ENCODE data around the gene SLC25A44. TPM values are rescaled to one million over a fixed set of nuclear protein-coding genes. Genes with fewer than 3 reads are reported as not detected.
"Not testable (repeated sequence)": the region's sequence is repeated elsewhere in the genome, so short reads cannot be mapped to it uniquely, and the experiment has no call there.

Gene SLC25A44
- polyA plus RNA-seq, 1 donor: 35.4 TPM

DNA sequence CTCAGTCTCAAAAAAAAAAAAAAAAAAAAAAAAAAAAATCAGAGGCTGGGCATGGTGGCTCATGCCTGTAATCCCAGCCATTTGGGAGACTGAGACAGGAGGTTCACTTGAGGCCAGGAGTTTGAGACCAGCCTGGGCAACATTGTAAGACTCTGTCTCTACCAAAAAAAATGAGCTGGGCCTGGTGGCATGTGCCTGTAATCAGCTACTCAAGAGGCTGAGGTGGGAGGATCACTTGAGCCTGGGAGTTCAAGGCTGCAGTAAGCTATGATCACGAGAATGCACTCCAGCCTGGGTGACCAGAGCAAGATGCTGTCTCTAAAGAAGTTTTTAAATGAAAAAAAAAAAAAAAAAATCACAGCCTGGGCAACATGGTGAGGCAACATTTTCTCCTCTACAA, 30.2 kb upstream of the SLC25A44 start:
- H3K4me1 ChIP-seq (ENCODE audit: control insufficient read depth, insufficient read depth, low read length): peaks cover 9% of the 10 kb centered on the region
- H3K9me3 ChIP-seq (ENCODE audit: control insufficient read depth, low read depth, low read length): no peaks in the 10 kb centered on the region
- no peak overlapping the region for H3K4me3 ChIP-seq (ENCODE audit: low read length)
- H3K27ac ChIP-seq (ENCODE audit: low read length): no peak overlapping the region
- no peaks in the 10 kb centered on the region for H3K27me3 ChIP-seq (ENCODE audit: control insufficient read depth, insufficient read depth, low read length)
- no peak for DNase-seq
- no peaks in the 10 kb centered on the region for H3K36me3 ChIP-seq (ENCODE audit: control insufficient read depth, insufficient read depth, low read length)
- no CpG with 5 or more reads among the region's 1 CpG for WGBS (ENCODE audit: insufficient coverage, low lambda C conversion rate)

DNA sequence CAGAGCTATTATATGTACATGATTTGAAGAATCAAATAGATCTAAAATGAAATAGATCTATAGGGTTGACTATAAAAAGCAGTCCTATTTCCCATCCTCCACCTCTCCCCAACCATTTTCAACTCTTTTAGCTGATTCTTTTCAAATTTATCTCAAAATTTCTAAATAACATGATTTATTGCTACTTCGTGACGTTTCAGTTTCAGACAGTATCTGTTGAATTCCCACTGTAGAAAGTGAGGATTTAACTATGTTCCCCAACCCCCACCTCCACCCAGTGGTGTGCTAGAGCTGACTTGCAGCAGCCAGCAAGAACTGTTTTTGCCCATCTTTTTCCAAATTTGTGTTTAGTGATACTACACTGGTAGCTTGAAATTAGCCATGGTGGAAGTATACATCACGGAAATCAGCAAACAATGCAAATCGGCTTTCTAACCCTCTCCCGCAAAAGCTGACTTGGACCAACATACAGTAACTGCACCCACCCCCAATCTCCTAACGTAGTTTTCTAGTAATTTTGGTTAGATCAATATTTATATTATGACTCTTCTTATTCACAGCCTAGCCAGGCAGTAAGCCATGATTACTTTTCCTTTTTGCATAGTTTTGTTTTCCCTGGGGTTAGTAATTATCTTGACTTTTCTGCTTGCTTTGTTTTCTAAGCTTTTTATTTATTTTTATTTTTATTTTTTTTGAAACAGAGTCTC, 29.6 kb upstream of the SLC25A44 start:
- no peak overlapping the region for H3K4me3 ChIP-seq (ENCODE audit: low read length)
- H3K4me1 ChIP-seq (ENCODE audit: control insufficient read depth, insufficient read depth, low read length): peaks cover 9% of the 10 kb centered on the region
- no peaks in the 10 kb centered on the region for H3K27me3 ChIP-seq (ENCODE audit: control insufficient read depth, insufficient read depth, low read length)
- WGBS (ENCODE audit: insufficient coverage, low lambda C conversion rate): 89% methylated on average over 3 of the region's 6 CpGs
- no peak overlapping the region for H3K27ac ChIP-seq (ENCODE audit: low read length)
- H3K9me3 ChIP-seq (ENCODE audit: control insufficient read depth, low read depth, low read length): no peaks in the 10 kb centered on the region
- DNase-seq: no peak
- no peaks in the 10 kb centered on the region for H3K36me3 ChIP-seq (ENCODE audit: control insufficient read depth, insufficient read depth, low read length)

DNA sequence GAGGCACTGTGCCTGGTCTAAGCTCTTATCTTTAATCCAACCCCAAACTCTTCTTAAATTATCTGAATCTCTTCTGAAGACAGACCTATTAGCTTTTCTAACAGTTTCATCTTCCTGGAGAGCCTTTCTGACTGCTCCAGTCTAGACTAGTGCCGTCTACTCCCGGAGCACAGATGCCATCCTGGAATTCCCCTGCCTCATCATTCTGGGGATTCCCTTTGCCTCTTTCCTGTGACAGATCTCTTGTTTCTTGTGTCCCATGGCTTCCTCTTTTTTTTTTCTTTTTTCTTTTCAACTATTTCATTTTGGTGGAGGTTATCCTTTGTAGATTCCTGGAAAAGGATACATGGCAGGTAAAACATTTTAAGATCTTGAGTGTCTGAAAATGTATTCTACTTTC, 28.8 kb upstream of the SLC25A44 start:
- Histone ChIP-seq H3K27me3 (ENCODE audit: control insufficient read depth, insufficient read depth, low read length) (no peaks in the 10 kb centered on the region), H3K27ac (ENCODE audit: low read length) (no peak overlapping the region), H3K36me3 (ENCODE audit: control insufficient read depth, insufficient read depth, low read length) (no peaks in the 10 kb centered on the region), H3K4me3 (ENCODE audit: low read length) (no peak overlapping the region), H3K9me3 (ENCODE audit: control insufficient read depth, low read depth, low read length) (no peaks in the 10 kb centered on the region), H3K4me1 (ENCODE audit: control insufficient read depth, insufficient read depth, low read length) (peaks cover 9% of the 10 kb centered on the region)
- no CpG with 5 or more reads among the region's 2 CpGs for WGBS (ENCODE audit: insufficient coverage, low lambda C conversion rate)
- DNase-seq: no peak

DNA sequence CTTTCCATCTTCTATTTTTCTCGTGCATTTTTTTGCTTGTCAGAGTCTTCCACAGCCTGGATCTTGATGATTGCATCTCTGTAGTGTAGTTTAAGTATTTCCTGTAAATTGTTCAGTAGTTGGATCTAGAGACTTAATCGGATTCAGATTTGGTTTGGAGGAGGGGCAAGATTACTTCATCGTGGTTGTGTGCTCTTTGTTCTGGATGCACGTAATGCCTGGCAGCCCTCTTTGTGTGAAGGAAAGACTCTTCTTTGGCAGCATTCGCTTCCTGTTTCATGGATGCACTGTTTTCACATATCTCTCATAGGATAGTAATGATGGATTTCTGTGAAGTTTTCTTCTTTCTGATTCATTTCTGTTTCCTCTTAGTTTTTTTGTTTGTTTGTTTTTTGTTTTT, 26.4 kb upstream of the SLC25A44 start:
- Histone ChIP-seq H3K9me3 (ENCODE audit: control insufficient read depth, low read depth, low read length) (no peaks in the 10 kb centered on the region), H3K4me1 (ENCODE audit: control insufficient read depth, insufficient read depth, low read length) (no peaks in the 10 kb centered on the region), H3K27me3 (ENCODE audit: control insufficient read depth, insufficient read depth, low read length) (no peaks in the 10 kb centered on the region), H3K4me3 (ENCODE audit: low read length) (no peak overlapping the region), H3K36me3 (ENCODE audit: control insufficient read depth, insufficient read depth, low read length) (no peaks in the 10 kb centered on the region), H3K27ac (ENCODE audit: low read length) (no peak overlapping the region)
- DNase-seq: no peak
- WGBS (ENCODE audit: insufficient coverage, low lambda C conversion rate): 92% methylated on average over 2 of the region's 5 CpGs

DNA sequence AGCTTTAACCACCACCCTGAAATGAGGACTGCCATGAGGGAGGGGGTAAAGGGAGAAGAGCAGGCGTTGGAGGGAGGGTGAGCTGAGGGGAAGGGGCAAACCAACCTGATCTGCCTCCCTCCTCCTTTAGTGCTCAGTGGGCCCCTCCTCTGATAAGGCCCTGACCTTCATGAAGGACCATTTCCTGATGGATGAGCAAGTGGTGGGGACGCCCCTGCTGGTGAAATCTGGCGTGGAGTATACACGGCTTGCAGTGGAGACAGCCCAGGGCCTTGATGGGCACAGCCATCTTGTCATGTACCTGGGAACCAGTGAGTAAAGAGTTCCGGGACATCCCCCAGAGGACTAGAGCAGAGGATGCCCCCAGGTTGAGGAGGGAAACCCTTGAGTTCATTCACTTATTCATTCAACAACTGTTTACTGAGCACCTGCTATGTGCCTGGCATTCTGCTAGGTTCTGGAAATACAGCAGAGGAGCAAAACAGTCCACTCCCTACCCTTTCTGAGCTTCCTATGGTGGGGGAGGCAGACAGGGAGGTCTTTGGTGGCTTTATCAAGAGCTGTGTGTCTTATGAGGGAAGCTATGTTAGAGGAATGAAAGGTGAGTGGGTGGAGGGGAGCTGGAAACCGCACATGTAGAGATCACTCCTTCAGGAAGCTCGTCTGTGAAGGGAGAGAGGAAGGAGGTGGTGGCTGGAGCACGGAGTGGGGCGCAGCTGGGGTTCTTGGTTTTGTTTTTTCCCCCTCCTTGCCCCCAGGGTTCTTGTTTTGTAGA, 21.0 kb upstream of the SLC25A44 start:
- WGBS (ENCODE audit: insufficient coverage, low lambda C conversion rate): no CpG with 5 or more reads among the region's 9 CpGs
- no peak for DNase-seq
- no peaks in the 10 kb centered on the region for H3K4me1 ChIP-seq (ENCODE audit: control insufficient read depth, insufficient read depth, low read length)
- H3K27ac ChIP-seq (ENCODE audit: low read length): no peak overlapping the region
- H3K4me3 ChIP-seq (ENCODE audit: low read length): no peak overlapping the region
- no peaks in the 10 kb centered on the region for H3K9me3 ChIP-seq (ENCODE audit: control insufficient read depth, low read depth, low read length)
- no peaks in the 10 kb centered on the region for H3K27me3 ChIP-seq (ENCODE audit: control insufficient read depth, insufficient read depth, low read length)
- no peaks in the 10 kb centered on the region for H3K36me3 ChIP-seq (ENCODE audit: control insufficient read depth, insufficient read depth, low read length)

DNA sequence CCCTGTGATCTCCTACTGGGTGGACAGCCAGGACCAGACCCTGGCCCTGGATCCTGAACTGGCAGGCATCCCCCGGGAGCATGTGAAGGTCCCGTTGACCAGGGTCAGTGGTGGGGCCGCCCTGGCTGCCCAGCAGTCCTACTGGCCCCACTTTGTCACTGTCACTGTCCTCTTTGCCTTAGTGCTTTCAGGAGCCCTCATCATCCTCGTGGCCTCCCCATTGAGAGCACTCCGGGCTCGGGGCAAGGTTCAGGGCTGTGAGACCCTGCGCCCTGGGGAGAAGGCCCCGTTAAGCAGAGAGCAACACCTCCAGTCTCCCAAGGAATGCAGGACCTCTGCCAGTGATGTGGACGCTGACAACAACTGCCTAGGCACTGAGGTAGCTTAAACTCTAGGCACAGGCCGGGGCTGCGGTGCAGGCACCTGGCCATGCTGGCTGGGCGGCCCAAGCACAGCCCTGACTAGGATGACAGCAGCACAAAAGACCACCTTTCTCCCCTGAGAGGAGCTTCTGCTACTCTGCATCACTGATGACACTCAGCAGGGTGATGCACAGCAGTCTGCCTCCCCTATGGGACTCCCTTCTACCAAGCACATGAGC, 17.2 kb upstream of the SLC25A44 start:
- Histone ChIP-seq H3K27me3 (ENCODE audit: control insufficient read depth, insufficient read depth, low read length) (no peaks in the 10 kb centered on the region), H3K36me3 (ENCODE audit: control insufficient read depth, insufficient read depth, low read length) (no peaks in the 10 kb centered on the region), H3K9me3 (ENCODE audit: control insufficient read depth, low read depth, low read length) (no peaks in the 10 kb centered on the region), H3K4me1 (ENCODE audit: control insufficient read depth, insufficient read depth, low read length) (peaks cover 18% of the 10 kb centered on the region), H3K27ac (ENCODE audit: low read length) (no peak overlapping the region), H3K4me3 (ENCODE audit: low read length) (no peak overlapping the region)
- no CpG with 5 or more reads among the region's 12 CpGs for WGBS (ENCODE audit: insufficient coverage, low lambda C conversion rate)
- no peak for DNase-seq

DNA sequence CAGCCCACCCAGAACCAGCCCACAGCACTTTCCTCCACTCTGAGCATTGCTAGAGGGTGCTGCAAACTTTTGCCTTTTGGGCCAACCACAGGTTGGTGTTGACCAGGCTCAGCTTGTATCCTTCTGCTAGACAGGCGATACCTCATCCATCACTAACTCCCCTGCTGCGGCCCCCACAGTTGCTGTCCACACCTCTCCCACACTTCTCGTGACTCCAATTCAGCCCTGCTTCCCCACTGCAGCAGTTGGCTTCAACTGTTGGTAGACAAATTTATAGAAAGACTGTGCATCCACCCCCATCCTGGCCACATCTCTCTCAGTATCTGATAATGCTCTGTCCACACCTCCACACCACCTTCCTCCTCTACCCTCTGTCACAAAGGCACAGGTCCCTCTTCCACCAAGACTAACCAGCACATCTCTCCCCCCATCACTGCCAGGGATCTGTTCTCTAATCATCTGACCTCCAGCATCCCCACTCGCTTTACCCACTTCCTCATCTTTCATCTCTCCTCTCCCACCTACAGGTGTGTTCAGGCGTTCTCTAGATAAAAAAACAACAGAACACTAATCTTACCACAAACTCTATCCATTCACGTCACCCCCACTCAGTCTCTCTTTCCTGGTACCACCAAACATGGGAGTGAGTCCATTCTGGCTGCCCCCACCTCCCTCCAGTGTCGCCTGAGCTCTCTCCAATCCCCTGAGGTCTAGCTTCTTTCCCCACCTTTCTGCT, 15.8 kb upstream of the SLC25A44 start:
- peaks cover 21% of the 10 kb centered on the region for H3K4me1 ChIP-seq (ENCODE audit: control insufficient read depth, insufficient read depth, low read length)
- 80% methylated on average over 1 of the region's 7 CpGs for WGBS (ENCODE audit: insufficient coverage, low lambda C conversion rate)
- no peaks in the 10 kb centered on the region for H3K36me3 ChIP-seq (ENCODE audit: control insufficient read depth, insufficient read depth, low read length)
- H3K9me3 ChIP-seq (ENCODE audit: control insufficient read depth, low read depth, low read length): no peaks in the 10 kb centered on the region
- H3K27me3 ChIP-seq (ENCODE audit: control insufficient read depth, insufficient read depth, low read length): no peaks in the 10 kb centered on the region
- no peak overlapping the region for H3K4me3 ChIP-seq (ENCODE audit: low read length)
- H3K27ac ChIP-seq (ENCODE audit: low read length): no peak overlapping the region
- DNase-seq: no peak

DNA sequence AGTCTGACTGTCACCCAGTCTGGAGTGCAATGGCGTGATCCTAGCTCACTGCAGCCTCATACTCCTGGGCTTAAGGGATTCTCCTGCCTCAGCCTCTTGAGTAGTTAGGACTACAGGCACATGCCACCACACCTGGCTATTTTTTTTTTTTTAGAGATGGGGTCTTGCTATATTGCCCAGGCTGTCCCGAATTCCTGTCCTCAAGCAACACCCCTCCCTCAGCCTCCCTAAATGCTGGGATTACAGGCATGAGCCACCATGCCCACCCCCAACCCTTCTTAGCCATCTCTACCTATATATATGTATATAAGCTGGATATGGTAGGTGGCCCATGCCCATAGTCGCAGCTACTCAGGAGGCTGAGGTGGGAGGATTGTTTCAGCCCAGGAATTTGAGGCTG, 13.4 kb upstream of the SLC25A44 start:
- Histone ChIP-seq H3K27me3 (ENCODE audit: control insufficient read depth, insufficient read depth, low read length) (no peaks in the 10 kb centered on the region), H3K4me1 (ENCODE audit: control insufficient read depth, insufficient read depth, low read length) (peaks cover 39% of the 10 kb centered on the region), H3K4me3 (ENCODE audit: low read length) (no peak overlapping the region), H3K27ac (ENCODE audit: low read length) (peak overlapping the region; percentile 87), H3K36me3 (ENCODE audit: control insufficient read depth, insufficient read depth, low read length) (no peaks in the 10 kb centered on the region), H3K9me3 (ENCODE audit: control insufficient read depth, low read depth, low read length) (no peaks in the 10 kb centered on the region)
- no CpG with 5 or more reads among the region's 3 CpGs for WGBS (ENCODE audit: insufficient coverage, low lambda C conversion rate)
- DNase-seq: no peak

DNA sequence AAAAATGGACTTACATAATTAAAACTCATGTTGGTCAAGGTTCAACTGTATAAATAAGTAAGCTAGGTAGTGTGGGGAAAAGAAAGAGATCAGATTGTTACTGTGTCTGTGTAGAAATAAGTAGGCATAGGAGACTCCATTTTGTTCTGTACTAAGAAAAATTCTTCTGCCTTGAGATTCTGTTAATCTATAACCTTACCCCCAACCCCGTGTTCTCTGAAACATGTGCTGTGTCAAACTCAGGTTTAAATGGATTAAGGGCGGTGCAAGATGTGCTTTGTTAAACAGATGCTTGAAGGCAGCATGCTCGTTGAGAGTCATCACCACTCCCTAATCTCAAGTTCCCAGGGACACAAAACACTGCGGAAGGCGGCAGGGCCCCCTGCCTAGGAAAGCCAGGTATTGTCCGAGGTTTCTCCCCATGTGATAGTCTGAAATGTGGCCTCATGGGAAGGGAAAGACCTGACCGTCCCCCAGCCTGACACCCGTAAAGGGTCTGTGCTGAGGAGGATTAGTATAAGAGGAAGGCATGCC, 12.4 kb upstream of the SLC25A44 start:
- no CpG with 5 or more reads among the region's 8 CpGs for WGBS (ENCODE audit: insufficient coverage, low lambda C conversion rate)
- not testable (repeated sequence) for H3K27me3 ChIP-seq (ENCODE audit: control insufficient read depth, insufficient read depth, low read length); H3K36me3 ChIP-seq (ENCODE audit: control insufficient read depth, insufficient read depth, low read length); H3K9me3 ChIP-seq (ENCODE audit: control insufficient read depth, low read depth, low read length); H3K4me3 ChIP-seq (ENCODE audit: low read length)
- DNase-seq: peak in 1 of 2 donors; percentile 67
- H3K27ac ChIP-seq (ENCODE audit: low read length): peak overlapping the region; percentile 87
- H3K4me1 ChIP-seq (ENCODE audit: control insufficient read depth, insufficient read depth, low read length): peaks cover 43% of the 10 kb centered on the region

Measured in large intestine (tissue), 3 donors.